ENCODE measurements around the gene LCN15. TPM values are rescaled to one million over a fixed set of nuclear protein-coding genes. Genes with fewer than 3 reads are reported as not detected.
A peak's percentile ranks its signal among the peaks of the same experiment; 100 is the strongest.

LCN15 gene
- total RNA-seq, 4 donors from 2014 or later = 6.4 to 11.9 TPM; not detected in 2

DNA sequence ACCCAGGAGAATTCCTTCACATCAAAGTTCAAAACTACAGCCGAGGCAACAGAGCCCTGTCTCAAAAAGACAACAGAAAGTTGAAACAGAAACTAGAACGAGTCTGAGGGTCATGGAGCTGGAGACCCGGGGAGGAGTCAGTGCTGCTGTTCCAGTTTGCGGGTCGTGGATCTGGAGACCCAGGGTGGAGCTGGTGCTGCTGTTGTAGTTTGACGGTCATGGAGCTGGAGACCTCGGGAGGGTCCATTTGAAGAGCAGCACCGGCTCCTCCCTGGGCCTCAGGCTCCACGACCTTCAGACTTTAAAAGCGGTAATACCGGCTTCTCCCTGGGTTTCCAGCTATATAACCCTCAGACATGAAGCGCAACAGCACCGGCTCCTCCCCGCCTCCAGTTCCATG is 13.0 kb upstream of the LCN15 start:
- H3K4me1 ChIP-seq = peaks cover 0 to 6% (median 3%) of the 10 kb centered on the region in 4 donors
- no peaks in the 10 kb centered on the region for H3K36me3 ChIP-seq
- no peak for TF ChIP-seq CTCF (IDR thresholded peaks at IDR 0.05)
- TF ChIP-seq POLR2AphosphoS5 (IDR thresholded peaks at IDR 0.05) = peak in 1 of 3 donors; percentile 20
- H3K27ac ChIP-seq = peak overlapping the region; percentile 8 to 55 (median 25)
- H3K4me3 ChIP-seq = no peak overlapping the region
- intact Hi-C loops (cut with DNase I; ENCODE audit: low total_unique reads) (no loop called here), in situ Hi-C loops (cut with MboI; ENCODE audit: low pct_ligation_motif_present in 1 of 4, low pct_unique_long_range_greater_than_20kb in 1 of 4, low sequenced_read_pairs in 3 of 4) (loop anchor here in 2 of 4 donors (25.0 kb wide), 1 partner anchor 260 kb away; the partner anchor contains the start of genes ABCA2 (in 2 of the 2), FUT7 (in 2 of the 2) and NPDC1 (in 2 of the 2))
- H3K27me3 ChIP-seq = no peaks in the 10 kb centered on the region
- H3K9me3 ChIP-seq = no peaks in the 10 kb centered on the region
- 45 to 54% methylated on average over 5 to 14 of the region's 14 CpGs for WGBS, 2 donors (ENCODE audit: low coverage in 1 of 2)
- peak; percentile 74 for DNase-seq

DNA sequence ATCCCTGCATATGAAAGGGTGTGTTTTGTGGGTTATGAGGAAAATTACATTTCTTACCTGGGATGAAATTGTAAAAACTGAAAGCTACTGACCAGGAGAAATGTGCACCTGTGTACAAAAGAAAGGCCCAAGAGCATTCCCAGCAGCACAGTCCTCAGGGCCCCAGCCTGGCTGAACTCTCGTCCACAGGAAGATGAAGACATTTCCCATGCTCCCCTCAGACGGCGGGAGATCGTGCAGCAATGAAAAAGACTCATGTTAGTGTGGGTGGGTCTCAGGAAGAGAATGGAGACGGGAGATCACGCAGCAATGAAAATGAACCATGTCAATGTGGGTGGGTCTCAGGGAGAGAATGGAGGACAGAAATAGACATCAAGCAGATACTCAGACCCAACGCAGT is 12.6 kb upstream of the LCN15 start:
- Histone ChIP-seq H3K27me3 (no peaks in the 10 kb centered on the region), H3K9me3 (no peaks in the 10 kb centered on the region), H3K36me3 (no peaks in the 10 kb centered on the region), H3K4me3 (no peak overlapping the region), H3K4me1 (peaks cover 0 to 6% (median 3%) of the 10 kb centered on the region in 4 donors), H3K27ac (peak overlapping the region; percentile 8 to 55 (median 25))
- TF ChIP-seq POLR2AphosphoS5 (IDR thresholded peaks at IDR 0.05) (no peak), EP300 (IDR thresholded peaks at IDR 0.05; ENCODE audit: low read depth) (no peak)
- 0 to 48% methylated on average over 1 to 7 of the region's 7 CpGs for WGBS, 2 donors (ENCODE audit: low coverage in 1 of 2)
- no peak for DNase-seq
- intact Hi-C loops (cut with DNase I; ENCODE audit: low total_unique reads) (no loop called here), in situ Hi-C loops (cut with MboI; ENCODE audit: low pct_ligation_motif_present in 1 of 4, low pct_unique_long_range_greater_than_20kb in 1 of 4, low sequenced_read_pairs in 3 of 4) (loop anchor here in 2 of 4 donors (25.0 kb wide), 1 partner anchor 260 kb away; the partner anchor contains the start of genes ABCA2 (in 2 of the 2), FUT7 (in 2 of the 2) and NPDC1 (in 2 of the 2))

DNA sequence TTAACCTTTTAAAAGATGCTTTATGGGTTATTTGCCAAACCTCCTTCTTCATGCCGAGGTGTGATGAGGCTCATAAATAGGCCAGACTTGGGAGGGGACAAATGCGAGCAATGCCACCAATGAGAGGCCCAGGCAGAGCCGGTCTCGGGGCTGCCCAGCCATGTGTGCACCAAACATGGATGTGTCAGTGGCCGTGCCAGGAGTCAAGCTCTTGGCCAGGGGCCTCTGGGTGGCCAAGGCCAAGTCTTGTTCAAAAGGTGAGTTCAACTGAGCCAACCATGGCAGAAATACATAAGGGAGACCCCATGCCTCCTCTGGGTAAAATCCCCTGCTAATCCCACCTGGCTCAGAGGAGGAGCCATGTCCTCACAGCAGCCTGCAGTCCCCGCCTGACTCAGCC is 10.9 kb upstream of the LCN15 start:
- no peaks in the 10 kb centered on the region for H3K9me3 ChIP-seq
- intact Hi-C loops (cut with DNase I; ENCODE audit: low total_unique reads) (no loop called here), in situ Hi-C loops (cut with MboI; ENCODE audit: low pct_ligation_motif_present in 1 of 4, low pct_unique_long_range_greater_than_20kb in 1 of 4, low sequenced_read_pairs in 3 of 4) (loop anchor here in 2 of 4 donors (25.0 kb wide), 1 partner anchor 262 kb away; the partner anchor contains the start of genes ABCA2 (in 2 of the 2), FUT7 (in 2 of the 2) and NPDC1 (in 2 of the 2))
- H3K36me3 ChIP-seq = no peaks in the 10 kb centered on the region
- no peak overlapping the region for H3K27ac ChIP-seq
- no peak for DNase-seq
- whole genome bisulfite sequencing, 2 donors (ENCODE audit: low coverage in 1 of 2) = 93% methylated on average over 6 of the region's 6 CpGs; no CpG with 5 or more reads in 1 of the 2 donors
- TF ChIP-seq CTCF (IDR thresholded peaks at IDR 0.05) (no peak), POLR2AphosphoS5 (IDR thresholded peaks at IDR 0.05) (no peak), EP300 (IDR thresholded peaks at IDR 0.05; ENCODE audit: low read depth) (no peak), POLR2A (IDR thresholded peaks at IDR 0.05) (no peak)
- H3K27me3 ChIP-seq = no peaks in the 10 kb centered on the region
- H3K4me3 ChIP-seq = no peak overlapping the region
- H3K4me1 ChIP-seq = peaks cover 0 to 6% (median 3%) of the 10 kb centered on the region in 4 donors

GRCh38 chr9:136774416-136775045 is 10.2 kb upstream of the LCN15 start:
- WGBS, 2 donors (ENCODE audit: low coverage in 1 of 2) = 93% methylated on average over 12 of the region's 12 CpGs; no CpG with 5 or more reads in 1 of the 2 donors
- in situ Hi-C loops (cut with MboI; ENCODE audit: low pct_ligation_motif_present in 1 of 4, low pct_unique_long_range_greater_than_20kb in 1 of 4, low sequenced_read_pairs in 3 of 4) = loop anchor here in 2 of 4 donors (25.0 kb wide), 1 partner anchor 263 kb away; the partner anchor contains the start of genes ABCA2 (in 2 of the 2), FUT7 (in 2 of the 2) and NPDC1 (in 2 of the 2)

More at GRCh38 chr9:136774416-136775045, 10.2 kb upstream of the LCN15 start:
- H3K27me3 ChIP-seq = no peaks in the 10 kb centered on the region
- TF ChIP-seq POLR2AphosphoS5 (IDR thresholded peaks at IDR 0.05) = no peak
- no peak for TF ChIP-seq POLR2A (IDR thresholded peaks at IDR 0.05)
- no peak for TF ChIP-seq EP300 (IDR thresholded peaks at IDR 0.05; ENCODE audit: low read depth)
- TF ChIP-seq CTCF (IDR thresholded peaks at IDR 0.05) = no peak
- no peak for DNase-seq
- H3K4me1 ChIP-seq = peaks cover 0 to 9% (median 4%) of the 10 kb centered on the region in 4 donors
- no peak overlapping the region for H3K27ac ChIP-seq
- H3K9me3 ChIP-seq = no peaks in the 10 kb centered on the region
- H3K4me3 ChIP-seq = no peak overlapping the region
- no peaks in the 10 kb centered on the region for H3K36me3 ChIP-seq
- intact Hi-C loops (cut with DNase I; ENCODE audit: low total_unique reads) = no loop called here

Measured in transverse colon (tissue), 4 donors.